ENCODE data around the gene SDK1. TPM values are rescaled to one million over a fixed set of nuclear protein-coding genes. Genes with fewer than 3 reads are reported as not detected.

Gene SDK1
- total RNA-seq, 1 experiment from 2014 or later, result 9.3 TPM

DNA sequence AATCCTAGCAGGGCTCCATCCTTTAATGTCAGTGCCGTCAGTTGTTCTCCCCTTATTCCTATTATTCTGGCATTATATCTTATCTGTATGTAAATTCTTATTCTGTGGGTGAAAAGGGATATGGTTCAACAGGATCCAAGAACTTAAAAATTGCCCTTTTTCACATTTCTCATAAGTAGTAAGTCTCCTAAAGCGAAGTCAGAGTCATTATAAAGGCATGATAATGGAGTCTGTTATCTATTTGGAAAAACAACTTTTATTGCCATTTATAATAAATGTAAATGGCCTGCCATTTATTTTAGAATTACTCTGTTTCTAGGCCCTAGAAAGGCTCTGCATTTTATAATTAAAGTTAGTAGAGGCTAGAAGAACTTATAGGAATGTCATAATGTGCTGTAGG lies 31.3 kb downstream of the SDK1 start:
- Mint-ChIP-seq H3K4me3 (no peak overlapping the region), H3K27me3 (ENCODE audit: low read depth) (no peaks in the 10 kb centered on the region), H3K4me1 (peaks cover 23% of the 10 kb centered on the region), H3K9me3 (peaks cover 7% of the 10 kb centered on the region), H3K36me3 (no peaks in the 10 kb centered on the region), H3K27ac (no peak overlapping the region)
- no peak for ATAC-seq
- DNase-seq (ENCODE audit: low spot score), result no peak
- no peak for TF ChIP-seq ZNF317 (CRISPR knock-in tag; IDR thresholded peaks at IDR 0.05; ENCODE audit: borderline replicate concordance, low read depth)
- no peak for TF ChIP-seq ATF1 (CRISPR knock-in tag; IDR thresholded peaks at IDR 0.05)
- CTCF ChIA-PET, result no interaction called here
- POLR2A ChIA-PET, result no interaction called here

DNA sequence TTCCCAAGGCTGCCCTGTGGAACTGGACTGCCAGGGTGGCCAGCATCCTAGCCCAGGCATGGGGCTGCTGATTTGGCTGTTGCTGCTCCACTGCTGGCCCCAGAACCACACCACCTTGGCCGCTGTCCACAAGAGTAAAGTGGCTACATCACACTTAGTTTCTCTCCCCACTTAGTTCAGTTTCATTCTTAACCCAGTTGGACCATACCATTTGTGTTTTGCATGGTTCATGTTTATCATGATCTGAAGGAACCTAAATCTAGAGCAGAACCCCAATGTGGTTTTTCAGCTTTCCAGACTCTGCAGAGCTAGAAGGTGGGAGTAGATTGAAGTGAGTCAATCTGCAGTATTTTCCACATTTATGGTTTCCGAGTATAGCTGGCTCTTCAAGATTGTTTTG lies 32.8 kb downstream of the SDK1 start:
- POLR2A ChIA-PET, result no interaction called here
- DNase-seq (ENCODE audit: low spot score), result no peak
- Mint-ChIP-seq H3K36me3 (no peaks in the 10 kb centered on the region), H3K27ac (no peak overlapping the region), H3K27me3 (ENCODE audit: low read depth) (no peaks in the 10 kb centered on the region), H3K9me3 (peaks cover 7% of the 10 kb centered on the region), H3K4me1 (peaks cover 19% of the 10 kb centered on the region), H3K4me3 (no peak overlapping the region)
- CTCF ChIA-PET, result no interaction called here
- ATAC-seq, result no peak
- no peak for TF ChIP-seq PRRX2 (CRISPR knock-in tag; IDR thresholded peaks at IDR 0.05)
- TF ChIP-seq ZNF219 (CRISPR knock-in tag; IDR thresholded peaks at IDR 0.05; ENCODE audit: borderline replicate concordance), result no peak
- TF ChIP-seq, protein P1, sequence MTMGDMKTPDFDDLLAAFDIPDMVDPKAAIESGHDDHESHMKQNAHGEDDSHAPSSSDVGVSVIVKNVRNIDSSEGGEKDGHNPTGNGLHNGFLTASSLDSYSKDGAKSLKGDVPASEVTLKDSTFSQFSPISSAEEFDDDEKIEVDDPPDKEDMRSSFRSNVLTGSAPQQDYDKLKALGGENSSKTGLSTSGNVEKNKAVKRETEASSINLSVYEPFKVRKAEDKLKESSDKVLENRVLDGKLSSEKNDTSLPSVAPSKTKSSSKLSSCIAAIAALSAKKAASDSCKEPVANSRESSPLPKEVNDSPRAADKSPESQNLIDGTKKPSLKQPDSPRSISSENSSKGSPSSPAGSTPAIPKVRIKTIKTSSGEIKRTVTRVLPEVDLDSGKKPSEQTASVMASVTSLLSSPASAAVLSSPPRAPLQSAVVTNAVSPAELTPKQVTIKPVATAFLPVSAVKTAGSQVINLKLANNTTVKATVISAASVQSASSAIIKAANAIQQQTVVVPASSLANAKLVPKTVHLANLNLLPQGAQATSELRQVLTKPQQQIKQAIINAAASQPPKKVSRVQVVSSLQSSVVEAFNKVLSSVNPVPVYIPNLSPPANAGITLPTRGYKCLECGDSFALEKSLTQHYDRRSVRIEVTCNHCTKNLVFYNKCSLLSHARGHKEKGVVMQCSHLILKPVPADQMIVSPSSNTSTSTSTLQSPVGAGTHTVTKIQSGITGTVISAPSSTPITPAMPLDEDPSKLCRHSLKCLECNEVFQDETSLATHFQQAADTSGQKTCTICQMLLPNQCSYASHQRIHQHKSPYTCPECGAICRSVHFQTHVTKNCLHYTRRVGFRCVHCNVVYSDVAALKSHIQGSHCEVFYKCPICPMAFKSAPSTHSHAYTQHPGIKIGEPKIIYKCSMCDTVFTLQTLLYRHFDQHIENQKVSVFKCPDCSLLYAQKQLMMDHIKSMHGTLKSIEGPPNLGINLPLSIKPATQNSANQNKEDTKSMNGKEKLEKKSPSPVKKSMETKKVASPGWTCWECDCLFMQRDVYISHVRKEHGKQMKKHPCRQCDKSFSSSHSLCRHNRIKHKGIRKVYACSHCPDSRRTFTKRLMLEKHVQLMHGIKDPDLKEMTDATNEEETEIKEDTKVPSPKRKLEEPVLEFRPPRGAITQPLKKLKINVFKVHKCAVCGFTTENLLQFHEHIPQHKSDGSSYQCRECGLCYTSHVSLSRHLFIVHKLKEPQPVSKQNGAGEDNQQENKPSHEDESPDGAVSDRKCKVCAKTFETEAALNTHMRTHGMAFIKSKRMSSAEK (CRISPR knock-in tag; IDR thresholded peaks at IDR 0.05; ENCODE audit: borderline replicate concordance), result no peak
- TF ChIP-seq JUN (CRISPR knock-in tag; IDR thresholded peaks at IDR 0.05), result no peak
- TF ChIP-seq, protein P2, sequence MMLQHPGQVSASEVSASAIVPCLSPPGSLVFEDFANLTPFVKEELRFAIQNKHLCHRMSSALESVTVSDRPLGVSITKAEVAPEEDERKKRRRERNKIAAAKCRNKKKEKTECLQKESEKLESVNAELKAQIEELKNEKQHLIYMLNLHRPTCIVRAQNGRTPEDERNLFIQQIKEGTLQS (CRISPR knock-in tag; conservative IDR thresholded peaks at IDR 0.05), result no peak
- TF ChIP-seq ZNF396 (CRISPR knock-in tag; IDR thresholded peaks at IDR 0.05; ENCODE audit: borderline replicate concordance), result no peak
- TF ChIP-seq, protein P3, sequence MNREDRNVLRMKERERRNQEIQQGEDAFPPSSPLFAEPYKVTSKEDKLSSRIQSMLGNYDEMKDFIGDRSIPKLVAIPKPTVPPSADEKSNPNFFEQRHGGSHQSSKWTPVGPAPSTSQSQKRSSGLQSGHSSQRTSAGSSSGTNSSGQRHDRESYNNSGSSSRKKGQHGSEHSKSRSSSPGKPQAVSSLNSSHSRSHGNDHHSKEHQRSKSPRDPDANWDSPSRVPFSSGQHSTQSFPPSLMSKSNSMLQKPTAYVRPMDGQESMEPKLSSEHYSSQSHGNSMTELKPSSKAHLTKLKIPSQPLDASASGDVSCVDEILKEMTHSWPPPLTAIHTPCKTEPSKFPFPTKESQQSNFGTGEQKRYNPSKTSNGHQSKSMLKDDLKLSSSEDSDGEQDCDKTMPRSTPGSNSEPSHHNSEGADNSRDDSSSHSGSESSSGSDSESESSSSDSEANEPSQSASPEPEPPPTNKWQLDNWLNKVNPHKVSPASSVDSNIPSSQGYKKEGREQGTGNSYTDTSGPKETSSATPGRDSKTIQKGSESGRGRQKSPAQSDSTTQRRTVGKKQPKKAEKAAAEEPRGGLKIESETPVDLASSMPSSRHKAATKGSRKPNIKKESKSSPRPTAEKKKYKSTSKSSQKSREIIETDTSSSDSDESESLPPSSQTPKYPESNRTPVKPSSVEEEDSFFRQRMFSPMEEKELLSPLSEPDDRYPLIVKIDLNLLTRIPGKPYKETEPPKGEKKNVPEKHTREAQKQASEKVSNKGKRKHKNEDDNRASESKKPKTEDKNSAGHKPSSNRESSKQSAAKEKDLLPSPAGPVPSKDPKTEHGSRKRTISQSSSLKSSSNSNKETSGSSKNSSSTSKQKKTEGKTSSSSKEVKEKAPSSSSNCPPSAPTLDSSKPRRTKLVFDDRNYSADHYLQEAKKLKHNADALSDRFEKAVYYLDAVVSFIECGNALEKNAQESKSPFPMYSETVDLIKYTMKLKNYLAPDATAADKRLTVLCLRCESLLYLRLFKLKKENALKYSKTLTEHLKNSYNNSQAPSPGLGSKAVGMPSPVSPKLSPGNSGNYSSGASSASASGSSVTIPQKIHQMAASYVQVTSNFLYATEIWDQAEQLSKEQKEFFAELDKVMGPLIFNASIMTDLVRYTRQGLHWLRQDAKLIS (CRISPR knock-in tag; IDR thresholded peaks at IDR 0.05; ENCODE audit: borderline replicate concordance), result no peak
- TF ChIP-seq, protein P4, sequence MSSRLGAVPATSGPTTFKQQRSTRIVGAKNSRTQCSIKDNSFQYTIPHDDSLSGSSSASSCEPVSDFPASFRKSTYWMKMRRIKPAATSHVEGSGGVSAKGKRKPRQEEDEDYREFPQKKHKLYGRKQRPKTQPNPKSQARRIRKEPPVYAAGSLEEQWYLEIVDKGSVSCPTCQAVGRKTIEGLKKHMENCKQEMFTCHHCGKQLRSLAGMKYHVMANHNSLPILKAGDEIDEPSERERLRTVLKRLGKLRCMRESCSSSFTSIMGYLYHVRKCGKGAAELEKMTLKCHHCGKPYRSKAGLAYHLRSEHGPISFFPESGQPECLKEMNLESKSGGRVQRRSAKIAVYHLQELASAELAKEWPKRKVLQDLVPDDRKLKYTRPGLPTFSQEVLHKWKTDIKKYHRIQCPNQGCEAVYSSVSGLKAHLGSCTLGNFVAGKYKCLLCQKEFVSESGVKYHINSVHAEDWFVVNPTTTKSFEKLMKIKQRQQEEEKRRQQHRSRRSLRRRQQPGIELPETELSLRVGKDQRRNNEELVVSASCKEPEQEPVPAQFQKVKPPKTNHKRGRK (CRISPR knock-in tag; IDR thresholded peaks at IDR 0.05; ENCODE audit: borderline replicate concordance), result no peak
- TF ChIP-seq, protein P5, sequence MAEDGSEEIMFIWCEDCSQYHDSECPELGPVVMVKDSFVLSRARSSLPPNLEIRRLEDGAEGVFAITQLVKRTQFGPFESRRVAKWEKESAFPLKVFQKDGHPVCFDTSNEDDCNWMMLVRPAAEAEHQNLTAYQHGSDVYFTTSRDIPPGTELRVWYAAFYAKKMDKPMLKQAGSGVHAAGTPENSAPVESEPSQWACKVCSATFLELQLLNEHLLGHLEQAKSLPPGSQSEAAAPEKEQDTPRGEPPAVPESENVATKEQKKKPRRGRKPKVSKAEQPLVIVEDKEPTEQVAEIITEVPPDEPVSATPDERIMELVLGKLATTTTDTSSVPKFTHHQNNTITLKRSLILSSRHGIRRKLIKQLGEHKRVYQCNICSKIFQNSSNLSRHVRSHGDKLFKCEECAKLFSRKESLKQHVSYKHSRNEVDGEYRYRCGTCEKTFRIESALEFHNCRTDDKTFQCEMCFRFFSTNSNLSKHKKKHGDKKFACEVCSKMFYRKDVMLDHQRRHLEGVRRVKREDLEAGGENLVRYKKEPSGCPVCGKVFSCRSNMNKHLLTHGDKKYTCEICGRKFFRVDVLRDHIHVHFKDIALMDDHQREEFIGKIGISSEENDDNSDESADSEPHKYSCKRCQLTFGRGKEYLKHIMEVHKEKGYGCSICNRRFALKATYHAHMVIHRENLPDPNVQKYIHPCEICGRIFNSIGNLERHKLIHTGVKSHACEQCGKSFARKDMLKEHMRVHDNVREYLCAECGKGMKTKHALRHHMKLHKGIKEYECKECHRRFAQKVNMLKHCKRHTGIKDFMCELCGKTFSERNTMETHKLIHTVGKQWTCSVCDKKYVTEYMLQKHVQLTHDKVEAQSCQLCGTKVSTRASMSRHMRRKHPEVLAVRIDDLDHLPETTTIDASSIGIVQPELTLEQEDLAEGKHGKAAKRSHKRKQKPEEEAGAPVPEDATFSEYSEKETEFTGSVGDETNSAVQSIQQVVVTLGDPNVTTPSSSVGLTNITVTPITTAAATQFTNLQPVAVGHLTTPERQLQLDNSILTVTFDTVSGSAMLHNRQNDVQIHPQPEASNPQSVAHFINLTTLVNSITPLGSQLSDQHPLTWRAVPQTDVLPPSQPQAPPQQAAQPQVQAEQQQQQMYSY (CRISPR knock-in tag; IDR thresholded peaks at IDR 0.05), result no peak
- TF ChIP-seq, protein P6, sequence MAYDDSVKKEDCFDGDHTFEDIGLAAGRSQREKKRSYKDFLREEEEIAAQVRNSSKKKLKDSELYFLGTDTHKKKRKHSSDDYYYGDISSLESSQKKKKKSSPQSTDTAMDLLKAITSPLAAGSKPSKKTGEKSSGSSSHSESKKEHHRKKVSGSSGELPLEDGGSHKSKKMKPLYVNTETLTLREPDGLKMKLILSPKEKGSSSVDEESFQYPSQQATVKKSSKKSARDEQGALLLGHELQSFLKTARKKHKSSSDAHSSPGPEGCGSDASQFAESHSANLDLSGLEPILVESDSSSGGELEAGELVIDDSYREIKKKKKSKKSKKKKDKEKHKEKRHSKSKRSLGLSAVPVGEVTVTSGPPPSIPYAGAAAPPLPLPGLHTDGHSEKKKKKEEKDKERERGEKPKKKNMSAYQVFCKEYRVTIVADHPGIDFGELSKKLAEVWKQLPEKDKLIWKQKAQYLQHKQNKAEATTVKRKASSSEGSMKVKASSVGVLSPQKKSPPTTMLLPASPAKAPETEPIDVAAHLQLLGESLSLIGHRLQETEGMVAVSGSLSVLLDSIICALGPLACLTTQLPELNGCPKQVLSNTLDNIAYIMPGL (CRISPR knock-in tag; IDR thresholded peaks at IDR 0.05), result no peak
- TF ChIP-seq, protein P7, sequence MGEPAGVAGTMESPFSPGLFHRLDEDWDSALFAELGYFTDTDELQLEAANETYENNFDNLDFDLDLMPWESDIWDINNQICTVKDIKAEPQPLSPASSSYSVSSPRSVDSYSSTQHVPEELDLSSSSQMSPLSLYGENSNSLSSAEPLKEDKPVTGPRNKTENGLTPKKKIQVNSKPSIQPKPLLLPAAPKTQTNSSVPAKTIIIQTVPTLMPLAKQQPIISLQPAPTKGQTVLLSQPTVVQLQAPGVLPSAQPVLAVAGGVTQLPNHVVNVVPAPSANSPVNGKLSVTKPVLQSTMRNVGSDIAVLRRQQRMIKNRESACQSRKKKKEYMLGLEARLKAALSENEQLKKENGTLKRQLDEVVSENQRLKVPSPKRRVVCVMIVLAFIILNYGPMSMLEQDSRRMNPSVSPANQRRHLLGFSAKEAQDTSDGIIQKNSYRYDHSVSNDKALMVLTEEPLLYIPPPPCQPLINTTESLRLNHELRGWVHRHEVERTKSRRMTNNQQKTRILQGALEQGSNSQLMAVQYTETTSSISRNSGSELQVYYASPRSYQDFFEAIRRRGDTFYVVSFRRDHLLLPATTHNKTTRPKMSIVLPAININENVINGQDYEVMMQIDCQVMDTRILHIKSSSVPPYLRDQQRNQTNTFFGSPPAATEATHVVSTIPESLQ (CRISPR knock-in tag; IDR thresholded peaks at IDR 0.05), result no peak

Data from WTC11 (cell line).